SK-N-SH treated with all-trans-retinoic acid at 6 μM for 48 hours (cell line): ENCODE results near the gene ABL2.

Experiments
- ARNTL ChIP-seq: fragments of 450-650 bp; formaldehyde crosslinking; IDR thresholded peaks from 2 replicates; pipeline ENCODE4 v1.5.0; 2020; ENCODE audit warnings: low read depth, mild to moderate bottlenecking, moderate library complexity, borderline replicate concordance
- ESRRG ChIP-seq: fragments of 250-450 bp; sonication (Bioruptor Pico); IDR thresholded peaks from 2 replicates; pipeline ENCODE4 v1.6.1; 2021; ENCODE audit warnings: mild to moderate bottlenecking
- GLIS3 ChIP-seq: fragments of 250-450 bp; sonication (Bioruptor Pico); IDR thresholded peaks from 2 replicates; pipeline ENCODE4 v1.5.0; 2020; ENCODE audit warnings: mild to moderate bottlenecking, moderate library complexity
- PATZ1 ChIP-seq: fragments of 250-450 bp; sonication (Bioruptor Pico); IDR thresholded peaks from 2 replicates; pipeline ENCODE4 v1.8.0; 2020; ENCODE audit warnings: mild to moderate bottlenecking, moderate library complexity, borderline replicate concordance
- PPARA ChIP-seq: fragments of 250-450 bp; sonication (Bioruptor Pico); IDR thresholded peaks from 2 replicates; pipeline ENCODE4 v1.5.0; 2020; ENCODE audit warnings: mild to moderate bottlenecking, borderline replicate concordance
- TOX ChIP-seq: fragments of 250-450 bp; sonication (Bioruptor Pico); IDR thresholded peaks from 2 replicates; pipeline ENCODE4 v1.8.0; 2021; ENCODE audit warnings: mild to moderate bottlenecking, moderate library complexity, borderline replicate concordance
- ZFP3 ChIP-seq: fragments of 250-450 bp; sonication (Bioruptor Pico); IDR thresholded peaks from 2 replicates; pipeline ENCODE4 v1.5.0; 2020; ENCODE audit warnings: mild to moderate bottlenecking, moderate library complexity

GRCh38 chr1:179247923-179248322, 18.4 kb upstream of the ABL2 start:
- TF ChIP-seq ARNTL (CRISPR knock-in tag) (no peak), TOX (CRISPR knock-in tag) (no peak), PATZ1 (CRISPR knock-in tag) (no peak), GLIS3 (CRISPR knock-in tag) (no peak), ZFP3 (CRISPR knock-in tag) (no peak), PPARA (CRISPR knock-in tag) (no peak), ESRRG (no peak)
